K562 (cell line): ENCODE measurements around the gene BIRC7. TPM values are rescaled to one million over a fixed set of nuclear protein-coding genes. Genes with fewer than 3 reads are reported as not detected.

Source experiments
- ATAC-seq: fragments of 200-7000 bp; cut with Tn5 transposase; 3 replicates; pipeline ENCODE4 v1.9.1; 2020; ENCODE audit warnings: moderate library complexity
- BruUV-seq: library from RNA; stranded (reverse); fragments of 400-500 nt; replicated peaks from 2 replicates; lab custom pipeline; 2021; lab: Mats Ljungman, UMichigan
- CTCF ChIA-PET: fragments of 300-600 bp; formaldehyde crosslinking; extraction: SDS; loops from one replicate; lab custom pipeline; 2021; ENCODE audit warnings: low intra/inter-chr PET ratio; lab: Yijun Ruan, JAX
- POLR2A ChIA-PET: fragments of 300-600, 350-650 bp; sonication (Branson Sonifier 250); formaldehyde crosslinking; extraction: SDS; loops from one replicate; lab custom pipeline; 2021; ENCODE audit warnings: antibody characterized with exemption, inconsistent platforms; lab: Yijun Ruan, JAX
- DNase-seq, 4 experiments: peaks; one replicate each; pipeline versions ENCODE4 v3.0.0 to v3.0.0-alpha.2; 2011 to 2018; ENCODE audit warnings: low spot score in 3 of 4, mixed read lengths in 3 of 4; ENCODE audit errors: extremely low read depth in 1 of 4
- FAIRE-seq: peaks from 2 replicates; lab custom pipeline; 2011; peaks lifted over from hg19 to GRCh38; lab: Jason Lieb, UNC
- H2AFZ ChIP-seq: 2 replicates; pipeline ENCODE4 v1.6.0; 2011; ENCODE audit warnings: low read depth, low read length, control low read depth, inconsistent platforms
- H3K27ac ChIP-seq: fragments of 200-600 bp; 3 replicates; pipeline ENCODE4 v1.8.0; 2011; ENCODE audit warnings: low read depth, mild to moderate bottlenecking, control low read depth, inconsistent platforms, low read length, moderate library complexity, mixed read lengths; ENCODE audit errors: extremely low read depth
- H3K27me3 ChIP-seq, 2 experiments: fragments of 300-600 bp in 1 of 2; 2 replicates in 1 of 2; 3 replicates in 1 of 2; pipeline versions ENCODE4 v1.6.0 to v1.8.0; 2011; ENCODE audit warnings: inconsistent platforms in 2 of 2, low read length in 2 of 2, mild to moderate bottlenecking in 1 of 2, mixed read lengths in 1 of 2, moderate library complexity in 1 of 2; ENCODE audit not compliant: control insufficient read depth in 2 of 2, insufficient read depth in 2 of 2
- H3K36me3 ChIP-seq: fragments of 300-600 bp; 3 replicates; pipeline ENCODE4 v1.8.0; 2011; ENCODE audit warnings: mild to moderate bottlenecking, low read length, inconsistent platforms; ENCODE audit not compliant: control insufficient read depth, insufficient read depth
- H3K4me1 ChIP-seq, 2 experiments: fragments of 200-600 bp in 1 of 2; replicated peaks in 1 of 2; 2 replicates in 1 of 2; 3 replicates in 1 of 2; pipeline versions ENCODE4 v1.5.1 to v1.8.0; 2011; ENCODE audit warnings: inconsistent platforms in 2 of 2, low read length in 2 of 2, mild to moderate bottlenecking in 1 of 2, mixed read lengths in 1 of 2, moderate library complexity in 1 of 2; ENCODE audit not compliant: control insufficient read depth in 2 of 2, insufficient read depth in 2 of 2
- H3K4me2 ChIP-seq: 2 replicates; pipeline ENCODE4 v1.6.1; 2011; ENCODE audit warnings: low read length, control low read depth, inconsistent platforms, mixed read lengths; ENCODE audit not compliant: insufficient read depth
- H3K4me3 ChIP-seq: fragments of 200-600 bp; sonication (generic), shearing (Covaris generic); 2 replicates; pipeline ENCODE4 v1.5.1; 2016; ENCODE audit warnings: control low read depth, inconsistent platforms
- H3K79me2 ChIP-seq: fragments of 200-600 bp; 3 replicates; pipeline ENCODE4 v1.8.0; 2011; ENCODE audit warnings: low read length, inconsistent platforms; ENCODE audit not compliant: control insufficient read depth, insufficient read depth
- H3K9ac ChIP-seq, 2 experiments: 2 replicates each; pipeline versions ENCODE4 v1.6.0 to v1.6.1; 2011; ENCODE audit warnings: low read depth in 2 of 2, low read length in 2 of 2, control low read depth in 1 of 2, inconsistent platforms in 1 of 2, mild to moderate bottlenecking in 1 of 2, mixed read lengths in 1 of 2; ENCODE audit not compliant: insufficient read depth in 1 of 2
- H3K9me1 ChIP-seq: one replicate; pipeline ENCODE4 v1.6.0; 2011; ENCODE audit warnings: inconsistent platforms, mild to moderate bottlenecking, low read length, moderate library complexity; ENCODE audit not compliant: control insufficient read depth, insufficient read depth
- H3K9me3 ChIP-seq: replicated peaks from 2 replicates; pipeline ENCODE4 v1.5.1; 2011; ENCODE audit warnings: low read depth, low read length, inconsistent platforms; ENCODE audit not compliant: control insufficient read depth, insufficient read depth
- H4K20me1 ChIP-seq: replicated peaks from 2 replicates; pipeline ENCODE4 v1.6.1; 2011; ENCODE audit warnings: low read length, inconsistent platforms, mixed read lengths; ENCODE audit not compliant: control insufficient read depth, insufficient read depth
- GATA2 ChIP-seq: sonication (generic); formaldehyde crosslinking; IDR thresholded peaks from 2 replicates; pipeline ENCODE4 v1.4.0; 2020; ENCODE audit warnings: mild to moderate bottlenecking, missing genetic modification reagents
- GTF2A2 ChIP-seq: IDR thresholded peaks from 2 replicates; pipeline ENCODE4 v1.6.1; 2016; ENCODE audit warnings: mild to moderate bottlenecking, missing genetic modification characterization, missing compliant biosample characterization
- HDGF ChIP-seq: fragments of 450-650 bp; IDR thresholded peaks from 2 replicates; pipeline ENCODE4 v1.6.1; 2016
- IRF9 ChIP-seq: fragments of 450-650 bp; IDR thresholded peaks from 2 replicates; pipeline ENCODE4 v1.6.1; 2016; ENCODE audit warnings: missing biosample characterization, missing genetic modification characterization
- KAT2B ChIP-seq: IDR thresholded peaks from one replicate; pipeline ENCODE4 v1.6.1; 2012; ENCODE audit warnings: low read depth, mild to moderate bottlenecking, control low read depth, inconsistent platforms, low read length, moderate library complexity
- KAT7 ChIP-seq: sonication (generic); formaldehyde crosslinking; IDR thresholded peaks from 2 replicates; pipeline ENCODE4 v1.8.0; 2022; ENCODE audit warnings: missing genetic modification reagents, mild to moderate bottlenecking, borderline replicate concordance
- MTF1 ChIP-seq: fragments of 250-450 bp; sonication (Bioruptor Pico); IDR thresholded peaks from 2 replicates; pipeline ENCODE4 v1.9.0; 2021; ENCODE audit warnings: moderate library complexity, mild to moderate bottlenecking, inconsistent platforms, borderline replicate concordance
- PHF20 ChIP-seq: fragments of 450-650 bp; IDR thresholded peaks from 2 replicates; pipeline ENCODE4 v1.6.1; 2018; ENCODE audit not compliant: partially characterized antibody
- RBFOX2 ChIP-seq: fragments of 200-400 bp; formaldehyde crosslinking; IDR thresholded peaks from 2 replicates; pipeline ENCODE4 v1.6.1; 2017; ENCODE audit warnings: low read depth, mild to moderate bottlenecking, low read length, moderate library complexity
- SAP30 ChIP-seq: fragments of 200-600 bp; sonication (generic); IDR thresholded peaks from 2 replicates; pipeline ENCODE4 v1.6.1; 2012; ENCODE audit warnings: borderline replicate concordance, low read depth, mild to moderate bottlenecking, moderate library complexity, low read length, control low read depth, inconsistent platforms; ENCODE audit not compliant: insufficient read depth, poor library complexity, severe bottlenecking
- SMAD4 ChIP-seq: fragments of 250-450 bp; sonication (Bioruptor Pico); conservative IDR thresholded peaks from 2 replicates; pipeline ENCODE4 v1.8.0; 2021; ENCODE audit warnings: inconsistent platforms, mild to moderate bottlenecking, moderate library complexity
- STAT6 ChIP-seq: sonication (generic); formaldehyde crosslinking; IDR thresholded peaks from 2 replicates; pipeline ENCODE4 v1.8.1; 2023; ENCODE audit warnings: mild to moderate bottlenecking, missing genetic modification reagents
- TGIF2 ChIP-seq: sonication (generic); formaldehyde crosslinking; IDR thresholded peaks from 2 replicates; pipeline ENCODE4 v1.8.1; 2022; ENCODE audit warnings: mild to moderate bottlenecking, missing genetic modification reagents, moderate library complexity
- ZFP91 ChIP-seq: sonication (generic); formaldehyde crosslinking; IDR thresholded peaks from 2 replicates; pipeline ENCODE4 v1.8.0; 2022; ENCODE audit warnings: mild to moderate bottlenecking, missing genetic modification reagents
- WGBS: fragments of 100-300 bp; shearing (Covaris generic); methylation state at CpG from one replicate; pipeline ENCODE4 v1.1.6; 2016; ENCODE audit warnings: low coverage, mixed read lengths; ENCODE audit not compliant: insufficient coverage; ENCODE audit errors: missing lambda C conversion rate; 5-methylcytosine and 5-hydroxymethylcytosine counted together
- in situ Hi-C: fragments of 300-500 bp; cut with MboI; formaldehyde crosslinking; loops from 4 replicates; pipeline ENCODE4 v1.15.0; 2018; ENCODE audit warnings: inconsistent platforms, mixed read lengths
- intact Hi-C: fragments of 100-400 bp; cut with micrococcal nuclease; formaldehyde crosslinking; loops from 2 replicates; pipeline ENCODE4 v1.14.2; 2022
- polyA plus RNA-seq, 8 experiments: library from polyadenylated mRNA; depleted of rRNA in 4 of 8; stranded (reverse) in 5 of 8; unstranded in 3 of 8; fragments of >200 nt; fragmentation: Nextera tagmentation in 2 of 8; fragmentation: Illumina TruSeq in 1 of 8; extraction: Ambion mirVana in 2 of 8; extraction: Trizol in 1 of 8; gene quantifications; 2 replicates each; pipeline versions ENCODE4 v1.2.1 to v1.2.3, GENCODE V29; 2011 to 2014; ENCODE audit warnings: inconsistent platforms in 1 of 8, missing spikeins in 1 of 8
- total RNA-seq, 7 experiments: library from RNA; depleted of rRNA in 6 of 7; stranded (reverse); fragments of >200 nt in 6 of 7; fragmentation: Illumina TruSeq in 2 of 7; extraction: Trizol in 2 of 7; gene quantifications; 2 replicates each; pipeline versions ENCODE4 v1.2.1 to v1.2.3, GENCODE V29; 2011 to 2021; ENCODE audit warnings: low replicate concordance in 1 of 7

BIRC7 gene
- total and polyA plus RNA-seq, 9 of the 15 experiments (the other 6 are each of a cell fraction or from before 2014, with no cell fraction given) = 0.14 to 0.19 (median 0.16) TPM; not detected in 5

GRCh38 chr20:63277466-63278272 is 42.0 kb downstream of the BIRC7 start:
- intact Hi-C loops (no loop called here), in situ Hi-C loops (no loop called here)
- Histone ChIP-seq H3K4me2 (no peak overlapping the region), H4K20me1 (peaks cover 28% of the 10 kb centered on the region), H3K4me1 (peaks cover 11 to 39% of the 10 kb centered on the region in 2 experiments; a peak in 4 of 5 replicates), H3K79me2 (peaks cover 42% of the 10 kb centered on the region), H3K9me3 (no peaks in the 10 kb centered on the region), H2AFZ (no peak overlapping the region), H3K9ac (no peak overlapping the region; a peak in 1 of 4 replicates), H3K4me3 (no peak overlapping the region), H3K27ac (no peak overlapping the region), H3K9me1 (peaks cover 6% of the 10 kb centered on the region), H3K27me3 (no peaks in the 10 kb centered on the region), H3K36me3 (peaks cover 74% of the 10 kb centered on the region; the same call in 2 of the 3 replicates)
- ChIA-PET POLR2A (interaction anchor here (0.7 to 1.4 kb wide), 3 partner anchors 10 to 13 kb away, joined by 3 to 5 read pairs (median 4); no protein-coding TSS in a partner anchor), CTCF (no interaction called here)
- ATAC-seq (no peak), DNase-seq (no peak), FAIRE-seq (no peak)
- no TSS peak for BruUV-seq
- 93% methylated on average over 26 of the region's 30 CpGs for WGBS
- no peak for TF ChIP-seq IRF9 (tag)
- no peak for TF ChIP-seq GATA2 (CRISPR knock-in tag)
- TF ChIP-seq SAP30 = no peak
- no peak for TF ChIP-seq KAT7 (CRISPR knock-in tag)
- TF ChIP-seq MTF1 (CRISPR knock-in tag) = no peak
- no peak for TF ChIP-seq SMAD4
- peak; percentile 51; the same call in 1 of the 2 replicates for TF ChIP-seq RBFOX2
- TF ChIP-seq ZFP91 (CRISPR knock-in tag) = no peak
- no peak for TF ChIP-seq KAT2B
- TF ChIP-seq HDGF = no peak
- no peak for TF ChIP-seq STAT6 (CRISPR knock-in tag)
- TF ChIP-seq TGIF2 (CRISPR knock-in tag) = no peak
- TF ChIP-seq GTF2A2 (tag) = no peak
- TF ChIP-seq PHF20 = no peak
